Stimulated activated effector memory CD8-positive, alpha-beta T cell treated with anti-CD3 and anti-CD28 coated beads, Interleukin-12 subunit alpha, Interleukin-12 subunit beta, amount 100 ng/mL, for 72 hours (primary cell): ENCODE measurements around the gene NBAS.

Experiments used
- ATAC-seq: fragments of 150-1000 bp; cut with Tn5 transposase; 2 replicates; pipeline ENCODE4 v1.10.0; 2021
- DNase-seq, 2 donors: peaks; one replicate each; pipeline ENCODE4 v3.0.0; 2021 to 2022; ENCODE audit warnings: low spot score in 2 of 2
- H3K27ac Mint-ChIP-seq: one replicate; pipeline ENCODE4 v1.8.0; 2022; ENCODE audit warnings: mild to moderate bottlenecking, mixed read lengths
- H3K36me3 Mint-ChIP-seq: one replicate; pipeline ENCODE4 v1.8.0; 2022; ENCODE audit warnings: mild to moderate bottlenecking, mixed read lengths
- H3K4me1 Mint-ChIP-seq: one replicate; pipeline ENCODE4 v1.8.0; 2022; ENCODE audit warnings: mixed read lengths
- H3K4me3 Mint-ChIP-seq: one replicate; pipeline ENCODE4 v1.8.0; 2022; ENCODE audit warnings: mild to moderate bottlenecking, mixed read lengths
- H3K9me3 Mint-ChIP-seq: one replicate; pipeline ENCODE4 v1.8.0; 2022; ENCODE audit warnings: mixed read lengths

The NBAS gene

GRCh38 chr2:15498554-15498953 lies 62.6 kb downstream of the NBAS start:
- Mint-ChIP-seq H3K4me1 (no peaks in the 10 kb centered on the region), H3K27ac (no peak overlapping the region), H3K36me3 (peaks cover 39% of the 10 kb centered on the region), H3K9me3 (no peaks in the 10 kb centered on the region), H3K4me3 (no peak overlapping the region)
- ATAC-seq (no peak), DNase-seq (no peak)

GRCh38 chr2:15494877-15495276 lies 66.3 kb downstream of the NBAS start:
- no peaks in the 10 kb centered on the region for H3K4me1 Mint-ChIP-seq
- no peak for DNase-seq
- no peak overlapping the region for H3K4me3 Mint-ChIP-seq
- no peak for ATAC-seq
- no peak overlapping the region for H3K27ac Mint-ChIP-seq
- peaks cover 12% of the 10 kb centered on the region for H3K36me3 Mint-ChIP-seq
- no peaks in the 10 kb centered on the region for H3K9me3 Mint-ChIP-seq

GRCh38 chr2:15492773-15493325 lies 68.3 kb downstream of the NBAS start:
- H3K4me3 Mint-ChIP-seq: no peak overlapping the region
- ATAC-seq (no peak), DNase-seq (no peak)
- peaks cover 9% of the 10 kb centered on the region for H3K36me3 Mint-ChIP-seq
- H3K4me1 Mint-ChIP-seq: no peaks in the 10 kb centered on the region
- H3K27ac Mint-ChIP-seq: no peak overlapping the region
- no peaks in the 10 kb centered on the region for H3K9me3 Mint-ChIP-seq

GRCh38 chr2:15486770-15487169 lies 74.4 kb downstream of the NBAS start:
- ATAC-seq (no peak), DNase-seq (no peak)
- Mint-ChIP-seq H3K4me3 (no peak overlapping the region), H3K27ac (no peak overlapping the region), H3K4me1 (no peaks in the 10 kb centered on the region), H3K36me3 (peaks cover 41% of the 10 kb centered on the region), H3K9me3 (no peaks in the 10 kb centered on the region)

GRCh38 chr2:15485949-15486348 lies 75.2 kb downstream of the NBAS start:
- Mint-ChIP-seq H3K4me3 (no peak overlapping the region), H3K27ac (no peak overlapping the region), H3K9me3 (no peaks in the 10 kb centered on the region), H3K36me3 (peaks cover 45% of the 10 kb centered on the region), H3K4me1 (no peaks in the 10 kb centered on the region)
- ATAC-seq (no peak), DNase-seq (no peak)

GRCh38 chr2:15481000-15481399 lies 80.1 kb downstream of the NBAS start:
- Mint-ChIP-seq H3K9me3 (no peaks in the 10 kb centered on the region), H3K4me1 (no peaks in the 10 kb centered on the region), H3K4me3 (no peak overlapping the region), H3K27ac (no peak overlapping the region), H3K36me3 (peaks cover 43% of the 10 kb centered on the region)
- DNase-seq (no peak), ATAC-seq (no peak)

GRCh38 chr2:15480552-15480951 lies 80.6 kb downstream of the NBAS start:
- DNase-seq: no peak
- Mint-ChIP-seq H3K27ac (no peak overlapping the region), H3K4me3 (no peak overlapping the region), H3K4me1 (no peaks in the 10 kb centered on the region), H3K9me3 (no peaks in the 10 kb centered on the region), H3K36me3 (peaks cover 44% of the 10 kb centered on the region)
- no peak for ATAC-seq

GRCh38 chr2:15472876-15473275 lies 88.3 kb downstream of the NBAS start:
- Mint-ChIP-seq H3K4me3 (no peak overlapping the region), H3K36me3 (peaks cover 85% of the 10 kb centered on the region), H3K27ac (peak overlapping the region; percentile 51), H3K4me1 (peaks cover 6% of the 10 kb centered on the region), H3K9me3 (peaks cover 7% of the 10 kb centered on the region)
- ATAC-seq (no peak), DNase-seq (no peak)

GRCh38 chr2:15472133-15472532 lies 89.0 kb downstream of the NBAS start:
- Mint-ChIP-seq H3K9me3 (peaks cover 7% of the 10 kb centered on the region), H3K4me3 (no peak overlapping the region), H3K4me1 (peaks cover 6% of the 10 kb centered on the region), H3K36me3 (peaks cover 92% of the 10 kb centered on the region), H3K27ac (peak overlapping the region; percentile 51)
- DNase-seq (no peak), ATAC-seq (no peak)

GRCh38 chr2:15471606-15472005 lies 89.5 kb downstream of the NBAS start:
- peaks cover 93% of the 10 kb centered on the region for H3K36me3 Mint-ChIP-seq
- H3K9me3 Mint-ChIP-seq: peaks cover 7% of the 10 kb centered on the region
- H3K27ac Mint-ChIP-seq: no peak overlapping the region
- H3K4me3 Mint-ChIP-seq: no peak overlapping the region
- peaks cover 6% of the 10 kb centered on the region for H3K4me1 Mint-ChIP-seq
- ATAC-seq: no peak
- no peak for DNase-seq

GRCh38 chr2:15460112-15460620 lies 101.0 kb downstream of the NBAS start:
- Mint-ChIP-seq H3K9me3 (no peaks in the 10 kb centered on the region), H3K4me1 (peaks cover 7% of the 10 kb centered on the region), H3K27ac (no peak overlapping the region), H3K36me3 (peaks cover 53% of the 10 kb centered on the region), H3K4me3 (no peak overlapping the region)
- no peak for DNase-seq
- no peak for ATAC-seq

- H3K9me3 Mint-ChIP-seq: no peaks in the 10 kb centered on the region
- H3K36me3 Mint-ChIP-seq: peaks cover 46% of the 10 kb centered on the region
- no peak for ATAC-seq
- DNase-seq: no peak
- no peaks in the 10 kb centered on the region for H3K4me1 Mint-ChIP-seq
- no peak overlapping the region for H3K27ac Mint-ChIP-seq
- H3K4me3 Mint-ChIP-seq: no peak overlapping the region
Observed at GRCh38 chr2:15458277-15458676, 102.9 kb downstream of the NBAS start.

GRCh38 chr2:15457868-15458267 lies 103.3 kb downstream of the NBAS start:
- Mint-ChIP-seq H3K36me3 (peaks cover 46% of the 10 kb centered on the region), H3K9me3 (no peaks in the 10 kb centered on the region), H3K4me3 (no peak overlapping the region), H3K4me1 (no peaks in the 10 kb centered on the region), H3K27ac (no peak overlapping the region)
- no peak for ATAC-seq
- DNase-seq: no peak

- H3K4me1 Mint-ChIP-seq: no peaks in the 10 kb centered on the region
- H3K36me3 Mint-ChIP-seq: peaks cover 46% of the 10 kb centered on the region
- no peak overlapping the region for H3K4me3 Mint-ChIP-seq
- DNase-seq (no peak), ATAC-seq (no peak)
- no peaks in the 10 kb centered on the region for H3K9me3 Mint-ChIP-seq
- H3K27ac Mint-ChIP-seq: no peak overlapping the region
Observed at GRCh38 chr2:15456352-15456751, 104.8 kb downstream of the NBAS start.

GRCh38 chr2:15450808-15451207 lies 110.3 kb downstream of the NBAS start:
- Mint-ChIP-seq H3K36me3 (peaks cover 14% of the 10 kb centered on the region), H3K4me1 (no peaks in the 10 kb centered on the region), H3K4me3 (no peak overlapping the region), H3K27ac (no peak overlapping the region), H3K9me3 (peaks cover 1% of the 10 kb centered on the region)
- ATAC-seq: no peak
- DNase-seq: no peak

- Mint-ChIP-seq H3K36me3 (peaks cover 16% of the 10 kb centered on the region), H3K27ac (no peak overlapping the region), H3K4me3 (no peak overlapping the region), H3K9me3 (peaks cover 4% of the 10 kb centered on the region), H3K4me1 (no peaks in the 10 kb centered on the region)
- ATAC-seq (no peak), DNase-seq (no peak)
Observed at GRCh38 chr2:15449556-15450236, 111.4 kb downstream of the NBAS start.
